T-helper 9 cell (primary cell): ENCODE results near the gene ZFAND3.

Experiments
- DNase-seq: peaks from one replicate; pipeline ENCODE4 v3.0.0-alpha.2; 2020
- total RNA-seq, 2 donors: gene quantifications; one replicate each; lab custom pipeline; 2026; lab: John Stamatoyannopoulos, UW

ZFAND3 gene, protein sequence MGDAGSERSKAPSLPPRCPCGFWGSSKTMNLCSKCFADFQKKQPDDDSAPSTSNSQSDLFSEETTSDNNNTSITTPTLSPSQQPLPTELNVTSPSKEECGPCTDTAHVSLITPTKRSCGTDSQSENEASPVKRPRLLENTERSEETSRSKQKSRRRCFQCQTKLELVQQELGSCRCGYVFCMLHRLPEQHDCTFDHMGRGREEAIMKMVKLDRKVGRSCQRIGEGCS
- 33.9 to 36.9 reads per million in 2 donors for total RNA-seq

DNA sequence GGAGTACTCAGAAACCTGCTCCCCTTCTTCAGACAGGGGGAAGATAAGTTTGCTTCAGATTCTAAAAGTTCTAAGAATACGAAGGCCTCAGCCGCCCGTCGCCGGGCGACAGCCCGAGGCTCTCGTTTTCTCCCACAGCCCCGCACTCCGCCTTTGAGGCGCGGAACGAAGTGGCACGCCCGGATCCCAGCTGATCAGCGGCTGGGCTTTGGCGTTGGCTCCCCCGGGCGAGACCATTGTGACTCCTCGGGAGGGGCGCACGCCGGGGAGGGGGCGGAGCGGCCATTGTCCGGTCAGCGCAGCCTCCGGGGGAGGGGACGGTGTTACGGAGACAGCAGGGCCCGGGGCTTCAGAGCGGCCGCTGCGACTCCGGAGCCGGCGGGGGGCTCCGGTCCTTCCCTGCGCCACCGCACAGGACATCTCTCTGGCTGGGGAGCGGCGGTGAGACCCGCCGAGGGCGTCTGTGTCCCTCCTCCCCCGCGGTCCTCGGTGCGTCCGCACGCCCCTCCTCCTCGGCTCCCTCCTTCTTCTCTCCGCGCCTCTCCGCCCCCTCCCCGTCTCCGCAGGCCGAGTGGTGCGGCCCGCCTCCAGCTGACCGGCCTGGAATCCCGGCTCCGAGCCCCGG lies at the start of gene ZFAND3:
Gene ZFAND3, plus strand, starts transcription at position 551 of the 625 bp plus-strand sequence. CDS start 219 bp downstream, outside the sequence.
- peak; percentile 83 for DNase-seq

DNA sequence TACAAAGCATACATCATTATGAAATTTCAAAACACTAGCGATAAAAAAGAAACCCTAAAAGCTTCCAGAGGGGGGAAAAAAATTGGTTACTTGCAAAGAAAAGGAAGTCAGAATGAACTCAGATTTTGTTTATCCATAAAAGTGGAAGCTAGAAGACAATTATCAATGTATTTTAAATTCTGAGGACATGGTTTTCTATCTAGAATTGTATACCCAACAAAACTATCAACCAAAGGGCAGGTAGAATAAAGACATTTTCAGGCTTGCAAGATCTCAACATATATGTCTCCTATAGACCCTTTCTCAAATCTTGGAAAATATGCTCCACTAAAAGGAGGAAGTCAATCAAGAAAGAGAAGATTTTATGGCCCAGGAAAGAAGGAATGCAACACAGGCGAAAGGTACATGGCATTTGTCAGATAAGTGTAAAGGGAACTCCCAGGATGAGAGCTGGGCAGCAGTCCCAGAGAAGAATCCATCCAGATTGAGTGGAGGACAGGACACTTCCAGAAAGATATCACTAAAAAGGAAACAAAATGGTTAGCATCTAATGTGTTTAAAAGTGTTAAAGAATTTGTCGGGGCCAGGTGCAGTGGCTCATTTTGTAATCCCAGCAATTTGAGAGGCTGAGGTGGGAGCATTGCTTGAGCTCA lies 45.4 kb upstream of the ZFAND3 start:
- no peak for DNase-seq

DNA sequence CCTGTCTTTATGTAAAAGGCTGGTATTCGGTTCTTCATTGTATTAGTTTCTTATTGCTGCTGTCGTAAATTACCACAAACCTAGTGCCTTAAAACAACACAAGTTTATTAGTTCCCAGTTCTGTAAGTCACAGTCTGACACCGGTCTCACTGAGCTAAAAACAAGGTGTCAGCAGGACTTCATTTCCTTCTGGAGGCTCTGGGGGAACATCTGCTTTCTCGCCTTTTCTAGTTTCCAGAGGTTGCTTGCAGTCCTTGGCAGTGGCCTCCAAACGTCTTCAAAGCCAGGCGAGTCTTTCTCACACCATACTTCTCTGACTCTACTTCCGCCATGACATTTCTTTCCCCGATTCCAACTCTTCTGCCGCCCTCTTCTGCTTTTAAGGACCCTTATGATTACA lies 43.0 kb upstream of the ZFAND3 start:
- no peak for DNase-seq

DNA sequence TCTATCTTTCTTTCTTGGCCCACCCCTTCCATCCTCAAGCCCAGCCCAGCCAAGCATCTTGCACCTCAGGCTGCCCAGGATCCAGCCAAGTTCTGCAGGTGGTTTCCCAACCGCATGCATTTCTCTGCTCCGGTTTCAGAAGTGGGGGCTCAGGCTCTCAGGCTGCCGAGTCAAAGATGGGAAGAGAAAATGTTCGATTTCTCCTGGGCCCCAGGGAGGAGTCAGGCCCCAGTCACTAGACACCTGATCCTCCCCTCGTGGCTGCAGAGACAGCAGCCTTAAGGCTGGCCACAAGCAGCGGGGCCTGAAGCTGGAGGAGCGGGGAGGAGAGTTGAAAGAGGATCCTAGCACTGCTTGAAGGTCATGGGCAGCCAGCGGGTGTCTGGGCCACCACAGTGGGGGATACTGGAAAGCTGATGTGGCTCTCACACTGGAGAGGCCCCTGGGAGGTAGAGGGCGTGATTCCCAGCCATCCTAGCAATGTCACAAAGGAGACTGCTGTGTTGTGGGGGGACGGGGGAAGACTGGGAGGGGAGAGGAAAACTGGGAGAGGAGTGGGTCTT lies 42.2 kb upstream of the ZFAND3 start:
- DNase-seq = no peak

DNA sequence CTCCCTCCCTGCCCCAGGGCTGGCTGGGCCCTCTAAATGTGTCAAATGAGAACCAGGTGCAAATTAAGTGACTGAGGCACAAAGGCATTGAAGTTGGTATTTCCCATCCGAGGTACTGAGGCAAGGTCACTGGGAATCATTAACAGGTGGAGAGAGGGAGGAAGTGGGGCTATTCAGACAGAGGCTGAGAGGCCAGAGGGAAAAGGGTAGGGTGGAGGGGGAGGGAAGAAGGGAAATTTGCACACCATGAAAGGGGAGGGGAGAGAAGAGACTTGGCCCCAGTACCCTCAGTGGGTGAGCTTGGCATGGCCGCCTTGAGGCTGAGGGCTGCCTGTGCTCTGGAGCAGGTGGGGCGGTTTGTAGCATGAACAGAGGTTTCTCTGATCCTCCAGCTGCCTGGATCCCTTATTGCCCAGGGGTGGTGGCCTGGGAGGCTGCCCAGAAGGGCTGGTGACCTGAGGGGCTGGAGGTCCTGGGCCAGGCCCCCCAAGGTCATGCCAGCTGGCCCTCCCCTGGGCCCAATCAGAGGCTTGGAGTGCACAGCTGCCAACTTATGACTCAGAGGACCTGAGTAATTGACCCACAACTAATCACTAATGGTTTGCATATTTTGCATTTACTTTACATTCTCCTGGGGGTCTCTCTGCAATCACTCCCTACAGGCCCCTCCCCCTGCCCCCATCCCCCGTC lies 40.3 kb upstream of the ZFAND3 start:
- no peak for DNase-seq

DNA sequence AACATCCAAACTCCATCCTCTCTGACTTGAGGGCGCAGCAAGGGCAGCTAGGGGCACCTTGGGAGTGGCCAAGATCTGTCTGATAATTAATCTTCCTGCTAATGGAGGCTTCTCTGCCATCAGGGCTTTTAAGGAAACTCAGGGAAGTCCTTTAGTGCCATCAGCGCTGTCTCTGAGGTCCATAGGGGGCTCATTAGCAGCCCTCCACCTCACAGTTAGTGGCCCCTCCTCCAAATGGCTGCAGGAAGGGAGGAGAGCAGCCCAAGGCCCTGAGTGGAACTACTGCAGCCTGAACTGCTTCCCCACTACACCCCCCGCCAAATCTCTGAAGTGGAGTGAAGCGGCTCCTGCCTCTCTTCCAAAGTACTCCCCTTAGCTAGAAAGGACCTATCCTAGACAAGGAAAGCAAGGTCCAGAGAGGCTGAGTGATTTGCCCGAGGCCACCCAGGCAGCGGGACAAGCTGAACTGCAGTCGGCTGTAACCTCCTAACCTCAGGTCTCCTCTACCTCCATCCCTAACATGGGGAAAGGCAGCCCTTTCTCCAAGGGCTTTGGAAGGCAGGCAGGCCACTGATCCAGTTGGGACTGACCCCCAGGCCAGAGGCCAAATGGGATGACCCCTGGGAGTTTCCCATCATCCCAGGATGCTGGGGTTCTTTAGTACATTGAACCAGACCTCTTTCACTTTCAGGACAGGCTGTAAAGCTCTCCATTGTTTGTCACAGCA lies 39.5 kb upstream of the ZFAND3 start:
- no peak for DNase-seq

DNA sequence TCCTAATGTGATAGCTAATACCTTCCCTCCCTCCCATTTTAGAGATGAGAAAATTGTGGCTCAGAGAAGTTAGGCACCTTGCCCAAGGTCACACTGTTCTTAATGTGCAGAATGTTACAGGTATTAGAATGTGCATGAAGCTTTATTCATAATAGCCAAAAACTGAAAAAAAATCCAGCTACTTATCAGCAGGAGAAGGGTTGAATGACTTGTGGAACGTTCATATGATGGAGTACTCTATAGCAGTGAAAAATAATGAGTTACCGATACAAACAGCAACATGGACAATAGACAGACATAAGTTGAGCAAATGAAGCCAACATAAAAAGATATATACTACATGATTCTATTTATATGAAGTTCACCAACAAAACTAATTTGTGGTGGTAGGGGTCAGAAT lies 37.7 kb upstream of the ZFAND3 start:
- DNase-seq = no peak

DNA sequence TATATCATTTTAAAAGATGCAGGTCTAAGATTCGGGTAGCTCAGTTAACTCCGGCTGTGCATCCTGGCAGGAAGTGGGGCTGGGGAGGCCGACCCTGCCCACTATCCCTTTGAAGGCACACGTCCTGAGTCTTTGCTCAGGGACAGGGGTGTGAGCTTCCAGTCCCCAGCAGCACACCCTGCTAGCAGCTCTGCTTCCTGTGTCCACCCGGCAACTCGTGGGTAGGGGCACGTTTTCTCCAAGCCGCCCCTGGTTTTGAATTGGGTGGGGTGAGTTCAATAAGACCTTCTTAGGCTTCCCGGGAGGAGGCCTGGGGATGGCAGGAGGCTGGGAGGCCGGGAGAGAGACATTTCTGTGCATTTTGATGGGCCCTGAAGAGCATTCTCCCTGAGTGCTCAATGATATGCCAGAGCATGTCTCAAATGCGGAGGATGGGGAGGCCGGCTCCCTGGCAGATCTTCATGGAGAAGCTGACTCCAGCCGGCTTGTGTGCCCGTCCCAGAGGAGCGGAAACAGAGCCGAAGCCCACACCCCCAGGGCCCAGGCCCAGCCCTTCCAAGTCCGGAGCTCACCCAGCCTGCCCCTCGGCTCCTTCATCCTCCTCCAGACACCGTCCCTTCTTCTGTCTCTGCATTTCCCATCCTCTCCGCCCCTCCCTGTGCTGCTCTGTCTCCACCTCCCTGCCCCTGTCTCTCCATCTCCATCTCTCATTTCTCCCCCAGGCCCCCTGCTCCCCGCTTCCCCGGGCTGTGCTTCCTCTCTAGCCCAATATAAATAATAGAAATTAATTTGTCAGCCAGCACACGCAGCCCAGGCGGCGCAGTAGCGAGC lies 36.3 kb upstream of the ZFAND3 start:
- DNase-seq = no peak

DNA sequence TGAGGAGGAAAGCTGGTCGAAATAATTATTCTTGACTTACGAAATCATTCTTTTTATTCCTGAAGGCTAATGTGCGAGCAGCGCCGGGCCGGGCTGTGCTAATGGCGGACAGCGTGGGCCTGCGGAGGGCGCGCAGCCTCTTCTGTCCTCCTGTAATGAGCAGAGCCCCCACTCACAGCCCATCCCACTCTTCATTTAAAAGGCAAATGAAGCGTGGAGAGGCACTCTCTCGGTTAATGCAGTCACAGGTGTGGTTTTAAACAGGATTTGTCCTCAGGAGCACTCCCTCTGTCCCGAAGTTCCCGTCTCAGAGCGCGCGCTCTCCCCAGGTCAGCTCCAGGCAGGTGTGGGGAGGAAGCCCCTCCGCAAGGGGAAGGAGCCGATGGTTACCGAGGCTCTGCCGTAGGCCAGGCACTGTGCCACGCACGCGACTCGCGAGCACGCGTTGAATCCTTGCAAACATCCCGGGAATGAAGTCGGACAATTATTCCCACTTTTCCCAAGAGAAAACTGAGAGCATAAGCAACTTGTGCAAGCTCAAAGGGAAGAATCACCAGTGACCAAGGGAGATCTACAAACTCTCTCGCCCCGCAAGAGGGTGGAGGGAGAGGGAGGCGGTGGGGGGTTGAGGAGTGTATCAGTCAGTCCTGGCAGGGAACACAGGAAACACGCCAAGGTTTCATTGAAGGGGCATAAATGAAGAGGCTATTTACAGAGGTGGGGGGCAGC lies 35.5 kb upstream of the ZFAND3 start:
- no peak for DNase-seq

DNA sequence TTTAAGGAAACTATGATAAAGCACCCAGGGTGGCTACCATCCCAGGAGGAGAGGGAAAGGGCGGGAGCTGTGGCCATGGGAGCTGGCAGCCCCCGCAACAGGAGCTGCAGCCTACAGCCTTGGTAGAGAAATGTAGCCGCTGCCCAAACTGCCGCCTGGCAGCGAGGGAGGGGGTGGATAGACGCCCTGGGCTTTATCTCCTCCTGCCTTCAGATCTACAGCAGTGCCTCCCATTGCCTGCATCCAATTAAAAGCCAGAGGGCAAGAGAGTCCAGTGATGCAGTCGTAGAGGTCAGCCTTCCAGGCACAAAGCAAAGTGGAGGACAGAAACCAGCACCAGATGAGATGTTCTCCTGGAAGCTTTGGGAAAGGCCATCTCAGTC lies 35.0 kb upstream of the ZFAND3 start:
- no peak for DNase-seq

DNA sequence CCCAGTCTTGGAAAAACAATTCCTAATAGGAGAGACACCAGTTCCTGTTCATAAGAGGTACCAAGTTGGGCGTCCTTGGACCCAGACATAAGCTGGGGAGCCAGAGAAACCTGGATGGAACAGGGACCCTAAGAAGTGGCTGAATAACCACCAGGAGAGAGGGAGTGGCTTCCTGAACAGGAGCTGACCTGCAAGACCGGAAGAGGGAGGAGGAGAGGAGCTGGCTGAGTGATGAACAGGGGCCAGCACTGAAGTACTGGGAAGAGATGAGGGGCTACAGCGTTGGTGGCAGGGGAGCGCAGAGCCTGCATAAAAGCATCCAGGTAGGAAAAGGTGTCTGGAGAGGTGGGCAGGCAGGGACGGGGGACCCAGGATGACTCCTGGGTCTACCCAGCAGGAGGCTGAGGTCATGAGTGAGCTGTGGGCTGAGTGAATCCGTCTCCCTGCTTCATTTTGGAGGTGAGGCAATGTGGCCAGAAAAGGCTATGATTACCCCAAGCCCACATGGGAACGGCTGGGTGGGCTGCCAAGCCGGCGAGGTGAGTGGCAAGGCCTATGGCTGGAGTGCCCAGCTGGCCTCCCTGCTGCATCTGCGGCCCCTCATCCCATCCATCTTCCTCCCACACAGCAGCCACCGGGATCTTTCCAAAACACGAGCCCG lies 34.4 kb upstream of the ZFAND3 start:
- no peak for DNase-seq

DNA sequence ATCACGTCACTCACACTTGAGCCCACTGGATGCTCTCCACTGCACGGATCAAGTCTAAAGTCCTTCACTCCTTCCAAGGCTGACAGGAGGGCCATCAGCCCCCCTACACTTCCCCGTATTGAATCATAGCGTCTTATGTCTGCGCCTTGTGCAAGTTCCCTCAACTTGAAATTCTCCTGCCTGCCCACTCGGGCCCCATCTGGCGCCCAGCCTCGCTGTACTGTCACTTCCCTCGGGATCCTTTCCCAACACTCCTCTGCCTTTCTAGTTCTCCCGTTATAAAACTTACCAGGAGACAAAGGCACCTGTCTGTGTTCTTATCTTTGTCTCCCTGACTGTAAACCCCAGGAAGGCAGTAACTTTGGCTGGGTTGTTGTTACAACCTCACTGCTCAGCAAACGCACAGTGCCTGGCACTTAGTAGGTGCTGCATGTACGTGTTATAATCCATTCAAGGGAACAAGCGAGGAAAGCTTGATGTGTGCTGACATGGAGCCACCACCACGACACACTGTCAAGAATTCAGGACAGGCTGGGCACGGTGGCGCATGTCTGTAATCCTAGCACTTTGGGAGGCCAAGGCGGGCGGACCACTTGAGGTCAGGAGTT lies 33.8 kb upstream of the ZFAND3 start:
- DNase-seq = no peak

DNA sequence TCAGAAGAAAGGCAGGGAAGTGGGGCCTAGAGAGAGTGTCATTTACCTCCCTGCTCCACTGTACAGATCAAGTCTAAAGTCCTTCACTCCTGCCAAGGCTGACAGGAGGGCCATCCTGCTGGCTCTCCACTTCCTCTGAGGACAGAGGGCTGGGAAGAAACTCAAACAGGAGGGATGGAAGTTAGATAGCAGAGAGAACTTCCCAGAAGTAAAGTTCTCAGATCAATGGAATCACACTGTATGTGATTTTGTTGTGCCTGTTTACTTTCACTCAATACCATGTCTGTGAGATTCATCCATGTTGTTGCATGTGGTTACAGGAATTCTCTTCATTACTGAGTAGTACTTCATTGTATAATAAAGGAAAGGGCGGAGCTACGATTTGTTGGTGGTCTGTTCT lies 32.3 kb upstream of the ZFAND3 start:
- no peak for DNase-seq

DNA sequence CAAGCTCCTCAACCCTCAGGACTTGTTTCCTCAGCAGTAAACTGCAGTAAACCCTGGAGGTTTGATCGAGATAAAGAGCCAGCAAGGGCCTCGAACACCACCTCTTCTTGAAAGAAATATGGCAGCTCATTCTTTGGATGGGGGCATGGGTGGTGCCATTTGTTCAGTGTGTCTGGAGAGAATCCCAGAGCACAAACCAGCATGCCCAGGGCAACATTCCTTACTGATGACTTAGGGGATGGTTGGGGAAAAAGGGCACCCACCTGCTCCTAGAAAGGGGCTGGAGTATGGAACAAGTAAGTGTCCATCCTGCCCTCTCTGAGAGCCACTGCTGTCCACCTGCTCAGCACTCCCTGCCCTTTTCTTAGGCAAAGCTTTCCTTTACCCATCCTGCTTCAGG lies 31.3 kb upstream of the ZFAND3 start:
- DNase-seq = no peak

DNA sequence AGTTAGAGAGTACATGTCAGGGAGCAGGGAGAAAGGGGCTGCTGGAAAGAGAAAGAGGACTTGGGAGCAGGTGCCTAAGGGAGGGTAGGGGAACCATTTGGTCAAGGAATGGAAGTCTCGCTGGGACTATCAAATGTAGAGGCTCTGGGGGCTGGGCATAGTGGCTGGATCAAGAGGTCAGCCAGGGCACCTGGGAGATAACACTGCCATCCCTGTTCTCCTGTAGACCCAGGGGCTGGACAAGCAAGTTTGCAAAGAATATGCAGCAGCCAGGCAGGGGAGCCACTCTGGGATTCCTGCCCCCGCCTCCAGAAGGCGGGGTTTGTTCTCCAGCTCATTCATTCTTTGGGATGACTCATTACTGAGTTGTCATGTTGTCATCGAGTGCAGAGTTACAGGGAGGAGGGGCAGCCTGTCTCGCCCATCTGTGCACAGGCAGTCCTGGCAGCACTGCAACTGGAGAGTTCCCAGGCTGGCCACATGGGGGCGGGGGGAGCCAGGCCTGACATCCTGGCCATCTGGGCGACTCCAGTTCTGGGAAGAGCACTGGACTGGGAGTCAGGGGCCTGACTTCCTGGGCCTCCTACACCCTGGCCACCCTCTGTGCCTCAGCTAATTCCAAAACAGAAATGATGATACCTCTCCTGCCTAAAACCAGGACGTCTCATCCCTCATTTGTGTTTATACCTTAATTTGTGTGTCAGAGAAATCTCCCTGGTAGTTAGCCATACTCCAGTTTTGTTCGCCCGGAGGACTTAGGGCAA lies 28.2 kb upstream of the ZFAND3 start:
- peak; percentile 65 for DNase-seq

DNA sequence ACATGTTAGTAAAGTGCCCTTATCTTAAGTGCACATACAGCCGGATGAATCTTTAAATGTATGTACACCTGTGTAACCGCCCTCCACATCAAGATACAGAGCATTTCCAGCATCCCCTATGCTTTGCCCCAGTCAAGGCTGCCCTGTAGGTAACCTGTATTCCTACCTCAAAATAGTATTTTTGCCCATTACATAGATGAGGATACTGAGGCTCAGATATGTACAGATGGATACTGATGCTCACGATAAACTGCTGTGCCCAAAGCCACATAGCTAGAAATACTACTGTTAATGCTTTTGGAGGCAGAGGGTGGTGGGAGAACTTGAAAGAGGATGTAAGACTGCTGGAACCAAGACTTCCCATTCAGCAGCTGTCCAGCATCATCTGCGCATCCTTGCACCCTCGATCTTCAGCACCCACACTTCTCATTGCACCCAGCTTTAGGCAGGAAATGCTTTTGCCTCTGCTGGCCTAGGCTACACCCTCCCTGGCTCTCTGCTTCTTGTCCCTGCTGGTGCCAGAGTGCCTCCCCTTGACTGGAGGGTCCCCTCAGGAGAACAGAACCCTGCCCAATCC lies 27.0 kb upstream of the ZFAND3 start:
- DNase-seq = no peak

DNA sequence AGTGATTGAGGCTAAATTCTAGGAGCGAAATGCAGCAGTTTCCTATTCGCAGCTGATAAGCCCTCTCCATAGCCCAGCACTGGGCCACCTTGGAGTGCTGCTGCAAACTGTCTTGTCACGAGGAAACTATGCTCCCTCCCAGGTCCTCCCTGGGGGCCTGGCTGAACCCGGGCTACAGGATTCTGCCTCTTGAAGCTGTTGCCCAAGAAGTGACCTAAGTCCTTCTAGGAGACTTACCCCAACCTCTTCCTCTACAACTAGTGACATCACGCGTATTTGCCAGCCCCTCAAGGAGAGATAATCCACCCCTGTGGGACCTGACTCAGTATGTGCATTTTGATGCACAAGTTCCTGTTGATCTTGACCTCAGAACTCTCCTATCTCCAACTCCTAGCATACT lies 26.5 kb upstream of the ZFAND3 start:
- no peak for DNase-seq

DNA sequence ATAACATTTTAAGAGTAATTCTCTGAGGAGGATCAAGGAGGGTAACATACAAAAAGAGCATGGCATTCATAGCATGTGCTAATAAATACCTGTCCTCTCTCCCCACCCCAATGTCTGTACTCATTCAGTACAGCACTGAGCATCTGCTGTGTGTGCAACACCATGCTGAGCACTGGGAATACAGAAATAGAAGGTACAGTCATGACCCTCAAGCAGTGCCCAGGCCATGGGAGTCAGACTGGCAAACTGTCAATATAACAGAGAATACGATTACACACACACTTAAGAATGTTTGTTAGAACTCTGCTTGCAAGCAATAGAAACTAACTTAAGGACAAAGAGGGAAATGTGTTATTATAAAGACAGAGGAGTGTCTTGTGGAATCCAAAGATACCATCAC lies 24.7 kb upstream of the ZFAND3 start:
- no peak for DNase-seq
